Measurements from ENCODE around the gene COL25A1.

The COL25A1 gene

GRCh38 chr4:109294468-109295020 lies 7.9 kb downstream of the COL25A1 start:
- no peak for TF ChIP-seq Cebpa-rat (IDR thresholded peaks at IDR 0.05)
- Histone ChIP-seq H3K4me1 (no peaks in the 10 kb centered on the region), H3K9ac (no peak overlapping the region), H3K4me3 (no peak overlapping the region), H3K9me3 (no peaks in the 10 kb centered on the region), H3K27ac (no peak overlapping the region), H3K27me3 (no peaks in the 10 kb centered on the region), H3K4me2 (no peak overlapping the region), H3K36me3 (no peaks in the 10 kb centered on the region), H4K20me1 (no peaks in the 10 kb centered on the region)

- H3K4me2 ChIP-seq = no peak overlapping the region
- H3K36me3 ChIP-seq = no peaks in the 10 kb centered on the region
- H3K9me3 ChIP-seq = no peaks in the 10 kb centered on the region
- no peaks in the 10 kb centered on the region for H3K4me1 ChIP-seq
- H3K4me3 ChIP-seq = no peak overlapping the region
- TF ChIP-seq Cebpa-rat (IDR thresholded peaks at IDR 0.05) = no peak
- no peaks in the 10 kb centered on the region for H3K27me3 ChIP-seq
- no peak overlapping the region for H3K27ac ChIP-seq
- no peak overlapping the region for H3K9ac ChIP-seq
- no peaks in the 10 kb centered on the region for H4K20me1 ChIP-seq
Measured at GRCh38 chr4:109294006-109294405, 8.5 kb downstream of the COL25A1 start.

GRCh38 chr4:109291707-109292238 lies 10.7 kb downstream of the COL25A1 start:
- no peak for TF ChIP-seq Cebpa-rat (IDR thresholded peaks at IDR 0.05)
- Histone ChIP-seq H3K9me3 (no peaks in the 10 kb centered on the region), H3K9ac (no peak overlapping the region), H4K20me1 (no peaks in the 10 kb centered on the region), H3K4me2 (no peak overlapping the region), H3K27me3 (no peaks in the 10 kb centered on the region), H3K4me3 (no peak overlapping the region), H3K36me3 (no peaks in the 10 kb centered on the region), H3K27ac (no peak overlapping the region), H3K4me1 (no peaks in the 10 kb centered on the region)

GRCh38 chr4:109290918-109291317 lies 11.5 kb downstream of the COL25A1 start:
- TF ChIP-seq Cebpa-rat (IDR thresholded peaks at IDR 0.05) = no peak
- Histone ChIP-seq H3K4me1 (peaks cover 2% of the 10 kb centered on the region; the same call in 1 of the 2 replicates), H3K9ac (no peak overlapping the region), H3K9me3 (no peaks in the 10 kb centered on the region), H3K27ac (no peak overlapping the region), H3K4me3 (no peak overlapping the region), H3K36me3 (no peaks in the 10 kb centered on the region), H4K20me1 (no peaks in the 10 kb centered on the region), H3K4me2 (no peak overlapping the region), H3K27me3 (no peaks in the 10 kb centered on the region)

GRCh38 chr4:109278594-109279031 lies 23.8 kb downstream of the COL25A1 start:
- no peaks in the 10 kb centered on the region for H3K27me3 ChIP-seq
- no peaks in the 10 kb centered on the region for H3K4me1 ChIP-seq
- H3K4me2 ChIP-seq = no peak overlapping the region
- H3K9me3 ChIP-seq = no peaks in the 10 kb centered on the region
- no peaks in the 10 kb centered on the region for H4K20me1 ChIP-seq
- H3K27ac ChIP-seq = no peak overlapping the region
- no peak overlapping the region for H3K4me3 ChIP-seq
- no peak overlapping the region for H3K9ac ChIP-seq
- TF ChIP-seq Cebpa-rat (IDR thresholded peaks at IDR 0.05) = no peak
- H3K36me3 ChIP-seq = no peaks in the 10 kb centered on the region

- Histone ChIP-seq H3K4me3 (no peak overlapping the region), H3K36me3 (no peaks in the 10 kb centered on the region), H3K27ac (no peak overlapping the region)
Measured at GRCh38 chr4:109276482-109277095, 25.9 kb downstream of the COL25A1 start.

GRCh38 chr4:109275066-109275745 lies 27.3 kb downstream of the COL25A1 start:
- Histone ChIP-seq H3K4me1 (no peaks in the 10 kb centered on the region), H3K27me3 (no peaks in the 10 kb centered on the region), H3K27ac (no peak overlapping the region), H4K20me1 (no peaks in the 10 kb centered on the region), H3K36me3 (no peaks in the 10 kb centered on the region), H3K9me3 (no peaks in the 10 kb centered on the region), H3K9ac (no peak overlapping the region), H3K4me2 (no peak overlapping the region), H3K4me3 (no peak overlapping the region)
- TF ChIP-seq Cebpa-rat (IDR thresholded peaks at IDR 0.05) = no peak

More at GRCh38 chr4:109276482-109277095, 25.9 kb downstream of the COL25A1 start:
- H3K4me1 ChIP-seq = no peaks in the 10 kb centered on the region
- no peaks in the 10 kb centered on the region for H3K9me3 ChIP-seq
- no peaks in the 10 kb centered on the region for H3K27me3 ChIP-seq
- no peak overlapping the region for H3K4me2 ChIP-seq
- H3K9ac ChIP-seq = no peak overlapping the region
- no peak for TF ChIP-seq Cebpa-rat (IDR thresholded peaks at IDR 0.05)
- H4K20me1 ChIP-seq = no peaks in the 10 kb centered on the region

GRCh38 chr4:109266891-109267290 lies 35.6 kb downstream of the COL25A1 start:
- no peaks in the 10 kb centered on the region for H3K27me3 ChIP-seq
- no peaks in the 10 kb centered on the region for H4K20me1 ChIP-seq
- no peak for TF ChIP-seq Cebpa-rat (IDR thresholded peaks at IDR 0.05)
- H3K36me3 ChIP-seq = no peaks in the 10 kb centered on the region
- H3K4me3 ChIP-seq = no peak overlapping the region
- H3K27ac ChIP-seq = no peak overlapping the region
- no peaks in the 10 kb centered on the region for H3K4me1 ChIP-seq
- H3K4me2 ChIP-seq = no peak overlapping the region
- H3K9ac ChIP-seq = no peak overlapping the region
- no peaks in the 10 kb centered on the region for H3K9me3 ChIP-seq

- Histone ChIP-seq H3K27me3 (no peaks in the 10 kb centered on the region), H3K4me2 (no peak overlapping the region), H3K9ac (no peak overlapping the region), H3K9me3 (no peaks in the 10 kb centered on the region), H3K36me3 (no peaks in the 10 kb centered on the region), H3K4me1 (no peaks in the 10 kb centered on the region), H3K27ac (no peak overlapping the region), H4K20me1 (no peaks in the 10 kb centered on the region), H3K4me3 (no peak overlapping the region)
- TF ChIP-seq Cebpa-rat (IDR thresholded peaks at IDR 0.05) = no peak
Measured at GRCh38 chr4:109266236-109266635, 36.2 kb downstream of the COL25A1 start.

GRCh38 chr4:109263721-109264120 lies 38.7 kb downstream of the COL25A1 start:
- no peaks in the 10 kb centered on the region for H4K20me1 ChIP-seq
- no peak overlapping the region for H3K4me3 ChIP-seq
- H3K4me1 ChIP-seq = no peaks in the 10 kb centered on the region
- H3K36me3 ChIP-seq = no peaks in the 10 kb centered on the region
- H3K27ac ChIP-seq = no peak overlapping the region
- H3K27me3 ChIP-seq = no peaks in the 10 kb centered on the region
- no peak overlapping the region for H3K9ac ChIP-seq
- H3K4me2 ChIP-seq = no peak overlapping the region
- H3K9me3 ChIP-seq = no peaks in the 10 kb centered on the region
- TF ChIP-seq Cebpa-rat (IDR thresholded peaks at IDR 0.05) = no peak

Measured in BLaER1 (cell line).